ENCODE data around the gene CEBPG. TPM values are rescaled to one million over a fixed set of nuclear protein-coding genes. Genes with fewer than 3 reads are reported as not detected.

Gene CEBPG
- total and polyA plus RNA-seq, 2 donors (not counting 1 experiment from before 2014, with no cell fraction given), result 12.5 to 24.2 TPM

GRCh38 chr19:33413426-33413725 is 39.9 kb downstream of the CEBPG start:
- Histone ChIP-seq H3K27me3 (replicated peaks in 1 of 4; ENCODE audit: control extremely low read depth in 1 of 4, control insufficient read depth in 3 of 4, insufficient read depth in 4 of 4, low read length in 3 of 4) (no peaks in the 10 kb centered on the region), H3K27ac (ENCODE audit: low read length in 2 of 2) (no peak overlapping the region), H3K79me2 (ENCODE audit: control insufficient read depth, insufficient read depth, low read length) (no peaks in the 10 kb centered on the region), H3K36me3 (replicated peaks in 1 of 2; ENCODE audit: control extremely low read depth in 1 of 2, control insufficient read depth in 1 of 2, extremely low read depth in 1 of 2, insufficient read depth in 2 of 2, low read length in 1 of 2) (peaks cover 0 to 3% of the 10 kb centered on the region in 2 experiments), H3K4me2 (replicated peaks; ENCODE audit: low read depth, low read length, poor library complexity, severe bottlenecking) (no peak overlapping the region), H3K4me3 (ENCODE audit: control extremely low read depth in 1 of 5, extremely low read depth in 1 of 5, insufficient read depth in 1 of 5, low read depth in 2 of 5, low read length in 4 of 5) (no peak overlapping the region), H3K9ac (ENCODE audit: low read length) (no peak overlapping the region), H4K20me1 (ENCODE audit: control insufficient read depth, insufficient read depth, low read length, poor library complexity, severe bottlenecking) (no peaks in the 10 kb centered on the region), H2AFZ (ENCODE audit: insufficient read depth, low read depth, low read length, poor library complexity, severe bottlenecking) (no peak overlapping the region), H3K9me3 (ENCODE audit: control extremely low read depth in 1 of 3, control insufficient read depth in 2 of 3, insufficient read depth in 1 of 3, low read length in 2 of 3) (no peaks in the 10 kb centered on the region), H3K4me1 (ENCODE audit: control insufficient read depth in 2 of 2, insufficient read depth in 2 of 2, low read length in 2 of 2) (peaks cover 4 to 5% of the 10 kb centered on the region in 2 donors)
- Mint-ChIP-seq H3K27ac (no peak overlapping the region), H3K27me3 (no peaks in the 10 kb centered on the region), H3K9me3 (ENCODE audit: insufficient read depth) (no peaks in the 10 kb centered on the region), H3K4me1 (peaks cover 5% of the 10 kb centered on the region), H3K4me3 (no peak overlapping the region)
- ATAC-seq (ENCODE audit: low read depth), result no peak
- 95% methylated on average over 9 of the region's 13 CpGs for WGBS (ENCODE audit: insufficient coverage)
- no peak for DNase-seq
- POLR2A ChIA-PET, result no interaction called here
- TF ChIP-seq CTCF (IDR thresholded peaks at IDR 0.05) (no peak), EZH2 (IDR thresholded peaks at IDR 0.05; ENCODE audit: borderline replicate concordance, insufficient read depth, low read depth, low read length, poor library complexity, severe bottlenecking) (no peak)
- CTCF ChIA-PET, result interaction anchor here (3.5 kb wide), 1 partner anchor 178 kb away, joined by 16 read pairs; no protein-coding TSS in a partner anchor
- intact Hi-C loops (cut with micrococcal nuclease), result no loop called here

GRCh38 chr19:33413868-33414666 is 40.6 kb downstream of the CEBPG start:
- Histone ChIP-seq H3K4me2 (replicated peaks; ENCODE audit: low read depth, low read length, poor library complexity, severe bottlenecking) (no peak overlapping the region), H4K20me1 (ENCODE audit: control insufficient read depth, insufficient read depth, low read length, poor library complexity, severe bottlenecking) (no peaks in the 10 kb centered on the region), H3K27ac (ENCODE audit: low read length in 2 of 2) (no peak overlapping the region), H3K4me1 (ENCODE audit: control insufficient read depth in 2 of 2, insufficient read depth in 2 of 2, low read length in 2 of 2) (peaks cover 4 to 5% of the 10 kb centered on the region in 2 donors), H3K36me3 (replicated peaks in 1 of 2; ENCODE audit: control extremely low read depth in 1 of 2, control insufficient read depth in 1 of 2, extremely low read depth in 1 of 2, insufficient read depth in 2 of 2, low read length in 1 of 2) (peaks cover 0 to 3% of the 10 kb centered on the region in 2 experiments), H3K4me3 (ENCODE audit: control extremely low read depth in 1 of 5, extremely low read depth in 1 of 5, insufficient read depth in 1 of 5, low read depth in 2 of 5, low read length in 4 of 5) (no peak overlapping the region), H2AFZ (ENCODE audit: insufficient read depth, low read depth, low read length, poor library complexity, severe bottlenecking) (no peak overlapping the region), H3K79me2 (ENCODE audit: control insufficient read depth, insufficient read depth, low read length) (no peaks in the 10 kb centered on the region), H3K9me3 (ENCODE audit: control extremely low read depth in 1 of 3, control insufficient read depth in 2 of 3, insufficient read depth in 1 of 3, low read length in 2 of 3) (no peaks in the 10 kb centered on the region), H3K27me3 (replicated peaks in 1 of 4; ENCODE audit: control extremely low read depth in 1 of 4, control insufficient read depth in 3 of 4, insufficient read depth in 4 of 4, low read length in 3 of 4) (no peaks in the 10 kb centered on the region), H3K9ac (ENCODE audit: low read length) (no peak overlapping the region)
- intact Hi-C loops (cut with micrococcal nuclease), result no loop called here
- no peaks in the 10 kb centered on the region for H3K27me3 Mint-ChIP-seq
- DNase-seq (no peak), ATAC-seq (ENCODE audit: low read depth) (no peak)
- ChIA-PET CTCF (interaction anchor here (0.9 to 3.5 kb wide), 3 partner anchors 9 to 187 kb away, joined by 3 to 16 read pairs (median 3); no protein-coding TSS in a partner anchor), POLR2A (no interaction called here)
- H3K9me3 Mint-ChIP-seq (ENCODE audit: insufficient read depth), result no peaks in the 10 kb centered on the region
- H3K27ac Mint-ChIP-seq, result no peak overlapping the region
- peaks cover 5% of the 10 kb centered on the region for H3K4me1 Mint-ChIP-seq
- no peak for TF ChIP-seq CTCF (IDR thresholded peaks at IDR 0.05)
- no peak for TF ChIP-seq EZH2 (IDR thresholded peaks at IDR 0.05; ENCODE audit: borderline replicate concordance, insufficient read depth, low read depth, low read length, poor library complexity, severe bottlenecking)
- H3K4me3 Mint-ChIP-seq, result no peak overlapping the region
- WGBS (ENCODE audit: insufficient coverage), result 85% methylated on average over 16 of the region's 25 CpGs

Data from B cell (primary cell).